GM23338 (cell line): Measurements from ENCODE around the gene HMCES. TPM values are rescaled to one million over a fixed set of nuclear protein-coding genes. Genes with fewer than 3 reads are reported as not detected.

Experiments
- JUNB ChIP-seq: IDR thresholded peaks from one replicate; pipeline ENCODE4 v1.6.1; 2016; ENCODE audit warnings: antibody characterized with exemption; ENCODE audit not compliant: unreplicated experiment
- POLR2AphosphoS5 ChIP-seq: IDR thresholded peaks from 2 replicates; pipeline ENCODE4 v1.6.1; 2016; ENCODE audit warnings: antibody characterized with exemption, low read depth
- STAT1 ChIP-seq: IDR thresholded peaks from one replicate; pipeline ENCODE4 v1.6.1; 2016; ENCODE audit warnings: antibody characterized with exemption; ENCODE audit not compliant: unreplicated experiment
- ZNF114 ChIP-seq: fragments of 250-450 bp; sonication (Bioruptor Pico); IDR thresholded peaks from 2 replicates; pipeline ENCODE4 v1.5.0; 2020; ENCODE audit warnings: mild to moderate bottlenecking, moderate library complexity
- polyA plus RNA-seq: library from polyadenylated mRNA; unstranded; fragments of >200 nt; fragmentation: Nextera tagmentation; extraction: Ambion mirVana; gene quantifications from 2 replicates; pipeline ENCODE4 v1.2.1, GENCODE V29; 2016
- total RNA-seq: library from RNA; depleted of rRNA; stranded (reverse); fragments of >200 nt; shearing (Covaris generic); gene quantifications from 2 replicates; pipeline ENCODE4 v1.2.3, GENCODE V29; 2014
- TF ChIP-seq, protein P1 (sequence below): fragments of 250-450 bp; sonication (Bioruptor Pico); IDR thresholded peaks from 2 replicates; pipeline ENCODE4 v1.5.0; 2020; ENCODE audit warnings: mild to moderate bottlenecking, moderate library complexity
- TF ChIP-seq, protein P2 (sequence below): IDR thresholded peaks from one replicate; pipeline ENCODE4 v1.6.1; 2018; ENCODE audit warnings: antibody characterized with exemption; ENCODE audit not compliant: unreplicated experiment
- TF ChIP-seq, protein P3 (sequence below): IDR thresholded peaks from 2 replicates; pipeline ENCODE4 v1.6.1; 2016; ENCODE audit warnings: antibody characterized with exemption

The HMCES gene
- total and polyA plus RNA-seq, 2 experiments from 2014 or later, result 36.5 to 44.5 TPM

- TF ChIP-seq, protein P1, sequence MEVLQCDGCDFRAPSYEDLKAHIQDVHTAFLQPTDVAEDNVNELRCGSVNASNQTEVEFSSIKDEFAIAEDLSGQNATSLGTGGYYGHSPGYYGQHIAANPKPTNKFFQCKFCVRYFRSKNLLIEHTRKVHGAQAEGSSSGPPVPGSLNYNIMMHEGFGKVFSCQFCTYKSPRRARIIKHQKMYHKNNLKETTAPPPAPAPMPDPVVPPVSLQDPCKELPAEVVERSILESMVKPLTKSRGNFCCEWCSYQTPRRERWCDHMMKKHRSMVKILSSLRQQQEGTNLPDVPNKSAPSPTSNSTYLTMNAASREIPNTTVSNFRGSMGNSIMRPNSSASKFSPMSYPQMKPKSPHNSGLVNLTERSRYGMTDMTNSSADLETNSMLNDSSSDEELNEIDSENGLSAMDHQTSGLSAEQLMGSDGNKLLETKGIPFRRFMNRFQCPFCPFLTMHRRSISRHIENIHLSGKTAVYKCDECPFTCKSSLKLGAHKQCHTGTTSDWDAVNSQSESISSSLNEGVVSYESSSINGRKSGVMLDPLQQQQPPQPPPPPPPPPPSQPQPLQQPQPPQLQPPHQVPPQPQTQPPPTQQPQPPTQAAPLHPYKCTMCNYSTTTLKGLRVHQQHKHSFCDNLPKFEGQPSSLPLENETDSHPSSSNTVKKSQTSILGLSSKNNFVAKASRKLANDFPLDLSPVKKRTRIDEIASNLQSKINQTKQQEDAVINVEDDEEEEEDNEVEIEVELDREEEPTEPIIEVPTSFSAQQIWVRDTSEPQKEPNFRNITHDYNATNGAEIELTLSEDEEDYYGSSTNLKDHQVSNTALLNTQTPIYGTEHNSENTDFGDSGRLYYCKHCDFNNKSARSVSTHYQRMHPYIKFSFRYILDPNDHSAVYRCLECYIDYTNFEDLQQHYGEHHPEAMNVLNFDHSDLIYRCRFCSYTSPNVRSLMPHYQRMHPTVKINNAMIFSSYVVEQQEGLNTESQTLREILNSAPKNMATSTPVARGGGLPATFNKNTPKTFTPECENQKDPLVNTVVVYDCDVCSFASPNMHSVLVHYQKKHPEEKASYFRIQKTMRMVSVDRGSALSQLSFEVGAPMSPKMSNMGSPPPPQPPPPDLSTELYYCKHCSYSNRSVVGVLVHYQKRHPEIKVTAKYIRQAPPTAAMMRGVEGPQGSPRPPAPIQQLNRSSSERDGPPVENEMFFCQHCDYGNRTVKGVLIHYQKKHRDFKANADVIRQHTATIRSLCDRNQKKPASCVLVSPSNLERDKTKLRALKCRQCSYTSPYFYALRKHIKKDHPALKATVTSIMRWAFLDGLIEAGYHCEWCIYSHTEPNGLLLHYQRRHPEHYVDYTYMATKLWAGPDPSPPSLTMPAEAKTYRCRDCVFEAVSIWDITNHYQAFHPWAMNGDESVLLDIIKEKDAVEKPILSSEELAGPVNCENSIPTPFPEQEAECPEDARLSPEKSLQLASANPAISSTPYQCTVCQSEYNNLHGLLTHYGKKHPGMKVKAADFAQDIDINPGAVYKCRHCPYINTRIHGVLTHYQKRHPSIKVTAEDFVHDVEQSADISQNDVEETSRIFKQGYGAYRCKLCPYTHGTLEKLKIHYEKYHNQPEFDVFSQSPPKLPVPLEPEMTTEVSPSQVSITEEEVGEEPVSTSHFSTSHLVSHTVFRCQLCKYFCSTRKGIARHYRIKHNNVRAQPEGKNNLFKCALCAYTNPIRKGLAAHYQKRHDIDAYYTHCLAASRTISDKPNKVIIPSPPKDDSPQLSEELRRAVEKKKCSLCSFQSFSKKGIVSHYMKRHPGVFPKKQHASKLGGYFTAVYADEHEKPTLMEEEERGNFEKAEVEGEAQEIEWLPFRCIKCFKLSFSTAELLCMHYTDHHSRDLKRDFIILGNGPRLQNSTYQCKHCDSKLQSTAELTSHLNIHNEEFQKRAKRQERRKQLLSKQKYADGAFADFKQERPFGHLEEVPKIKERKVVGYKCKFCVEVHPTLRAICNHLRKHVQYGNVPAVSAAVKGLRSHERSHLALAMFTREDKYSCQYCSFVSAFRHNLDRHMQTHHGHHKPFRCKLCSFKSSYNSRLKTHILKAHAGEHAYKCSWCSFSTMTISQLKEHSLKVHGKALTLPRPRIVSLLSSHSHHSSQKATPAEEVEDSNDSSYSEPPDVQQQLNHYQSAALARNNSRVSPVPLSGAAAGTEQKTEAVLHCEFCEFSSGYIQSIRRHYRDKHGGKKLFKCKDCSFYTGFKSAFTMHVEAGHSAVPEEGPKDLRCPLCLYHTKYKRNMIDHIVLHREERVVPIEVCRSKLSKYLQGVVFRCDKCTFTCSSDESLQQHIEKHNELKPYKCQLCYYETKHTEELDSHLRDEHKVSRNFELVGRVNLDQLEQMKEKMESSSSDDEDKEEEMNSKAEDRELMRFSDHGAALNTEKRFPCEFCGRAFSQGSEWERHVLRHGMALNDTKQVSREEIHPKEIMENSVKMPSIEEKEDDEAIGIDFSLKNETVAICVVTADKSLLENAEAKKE, result no peak
- no peak for TF ChIP-seq JUNB
- no peak for TF ChIP-seq STAT1
- peak; percentile 97 for TF ChIP-seq POLR2AphosphoS5
- TF ChIP-seq, protein P2, sequence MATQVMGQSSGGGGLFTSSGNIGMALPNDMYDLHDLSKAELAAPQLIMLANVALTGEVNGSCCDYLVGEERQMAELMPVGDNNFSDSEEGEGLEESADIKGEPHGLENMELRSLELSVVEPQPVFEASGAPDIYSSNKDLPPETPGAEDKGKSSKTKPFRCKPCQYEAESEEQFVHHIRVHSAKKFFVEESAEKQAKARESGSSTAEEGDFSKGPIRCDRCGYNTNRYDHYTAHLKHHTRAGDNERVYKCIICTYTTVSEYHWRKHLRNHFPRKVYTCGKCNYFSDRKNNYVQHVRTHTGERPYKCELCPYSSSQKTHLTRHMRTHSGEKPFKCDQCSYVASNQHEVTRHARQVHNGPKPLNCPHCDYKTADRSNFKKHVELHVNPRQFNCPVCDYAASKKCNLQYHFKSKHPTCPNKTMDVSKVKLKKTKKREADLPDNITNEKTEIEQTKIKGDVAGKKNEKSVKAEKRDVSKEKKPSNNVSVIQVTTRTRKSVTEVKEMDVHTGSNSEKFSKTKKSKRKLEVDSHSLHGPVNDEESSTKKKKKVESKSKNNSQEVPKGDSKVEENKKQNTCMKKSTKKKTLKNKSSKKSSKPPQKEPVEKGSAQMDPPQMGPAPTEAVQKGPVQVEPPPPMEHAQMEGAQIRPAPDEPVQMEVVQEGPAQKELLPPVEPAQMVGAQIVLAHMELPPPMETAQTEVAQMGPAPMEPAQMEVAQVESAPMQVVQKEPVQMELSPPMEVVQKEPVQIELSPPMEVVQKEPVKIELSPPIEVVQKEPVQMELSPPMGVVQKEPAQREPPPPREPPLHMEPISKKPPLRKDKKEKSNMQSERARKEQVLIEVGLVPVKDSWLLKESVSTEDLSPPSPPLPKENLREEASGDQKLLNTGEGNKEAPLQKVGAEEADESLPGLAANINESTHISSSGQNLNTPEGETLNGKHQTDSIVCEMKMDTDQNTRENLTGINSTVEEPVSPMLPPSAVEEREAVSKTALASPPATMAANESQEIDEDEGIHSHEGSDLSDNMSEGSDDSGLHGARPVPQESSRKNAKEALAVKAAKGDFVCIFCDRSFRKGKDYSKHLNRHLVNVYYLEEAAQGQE, result peak; percentile 8
- TF ChIP-seq ZNF114 (CRISPR knock-in tag), result peak; percentile 63; the same call in 1 of the 2 replicates
- TF ChIP-seq, protein P3, sequence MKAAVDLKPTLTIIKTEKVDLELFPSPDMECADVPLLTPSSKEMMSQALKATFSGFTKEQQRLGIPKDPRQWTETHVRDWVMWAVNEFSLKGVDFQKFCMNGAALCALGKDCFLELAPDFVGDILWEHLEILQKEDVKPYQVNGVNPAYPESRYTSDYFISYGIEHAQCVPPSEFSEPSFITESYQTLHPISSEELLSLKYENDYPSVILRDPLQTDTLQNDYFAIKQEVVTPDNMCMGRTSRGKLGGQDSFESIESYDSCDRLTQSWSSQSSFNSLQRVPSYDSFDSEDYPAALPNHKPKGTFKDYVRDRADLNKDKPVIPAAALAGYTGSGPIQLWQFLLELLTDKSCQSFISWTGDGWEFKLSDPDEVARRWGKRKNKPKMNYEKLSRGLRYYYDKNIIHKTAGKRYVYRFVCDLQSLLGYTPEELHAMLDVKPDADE, result peak; percentile 58; the same call in 1 of the 2 replicates
These were observed 37.8 kb downstream of the HMCES start (continued) for GRCh38 chr3:129316248-129317013.
